Sigmoid colon (tissue), 4 donors: ENCODE data around the gene GARNL3.

ENCODE experiments used
- POLR2AphosphoS5 ChIP-seq, 4 donors: sonication (generic); formaldehyde crosslinking; IDR thresholded peaks; one replicate each; pipeline ENCODE4 v1.6.1; 2017; ENCODE audit warnings: antibody characterized with exemption in 4 of 4
- TF ChIP-seq, protein P1 (sequence below), 4 experiments: fragments of 450-650 bp in 3 of 4; fragments of 200-600 bp in 1 of 4; IDR thresholded peaks; one replicate each; pipeline ENCODE4 v1.5.1; 2016 to 2019; ENCODE audit warnings: antibody characterized with exemption in 4 of 4, mild to moderate bottlenecking in 3 of 4, moderate library complexity in 2 of 4

DNA sequence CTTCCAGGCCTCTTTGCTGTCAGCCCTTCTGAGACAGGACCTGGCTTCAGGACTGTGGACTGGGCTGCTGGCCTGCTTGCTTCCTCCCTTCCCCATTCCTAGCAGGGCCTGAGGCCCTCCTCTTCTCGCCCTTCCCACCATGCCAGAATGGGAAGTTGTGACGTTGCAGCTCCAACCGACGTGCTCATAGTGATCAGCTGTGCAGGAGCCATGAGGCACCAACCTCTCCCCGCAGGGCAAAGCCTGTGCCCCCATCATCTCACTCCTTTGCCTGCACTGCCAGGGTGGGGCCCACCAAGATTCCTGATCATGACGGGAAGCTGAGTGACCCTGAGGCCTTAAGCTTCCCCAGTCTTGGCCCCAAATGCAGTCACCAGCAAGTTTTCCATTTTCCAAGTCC is 45.1 kb upstream of the GARNL3 start:
- TF ChIP-seq, protein P1, sequence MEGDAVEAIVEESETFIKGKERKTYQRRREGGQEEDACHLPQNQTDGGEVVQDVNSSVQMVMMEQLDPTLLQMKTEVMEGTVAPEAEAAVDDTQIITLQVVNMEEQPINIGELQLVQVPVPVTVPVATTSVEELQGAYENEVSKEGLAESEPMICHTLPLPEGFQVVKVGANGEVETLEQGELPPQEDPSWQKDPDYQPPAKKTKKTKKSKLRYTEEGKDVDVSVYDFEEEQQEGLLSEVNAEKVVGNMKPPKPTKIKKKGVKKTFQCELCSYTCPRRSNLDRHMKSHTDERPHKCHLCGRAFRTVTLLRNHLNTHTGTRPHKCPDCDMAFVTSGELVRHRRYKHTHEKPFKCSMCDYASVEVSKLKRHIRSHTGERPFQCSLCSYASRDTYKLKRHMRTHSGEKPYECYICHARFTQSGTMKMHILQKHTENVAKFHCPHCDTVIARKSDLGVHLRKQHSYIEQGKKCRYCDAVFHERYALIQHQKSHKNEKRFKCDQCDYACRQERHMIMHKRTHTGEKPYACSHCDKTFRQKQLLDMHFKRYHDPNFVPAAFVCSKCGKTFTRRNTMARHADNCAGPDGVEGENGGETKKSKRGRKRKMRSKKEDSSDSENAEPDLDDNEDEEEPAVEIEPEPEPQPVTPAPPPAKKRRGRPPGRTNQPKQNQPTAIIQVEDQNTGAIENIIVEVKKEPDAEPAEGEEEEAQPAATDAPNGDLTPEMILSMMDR (IDR thresholded peaks at IDR 0.05) = no peak
- no peak for TF ChIP-seq POLR2AphosphoS5 (IDR thresholded peaks at IDR 0.05)
